ENCODE measurements around the gene ZNF653. TPM values are rescaled to one million over a fixed set of nuclear protein-coding genes. Genes with fewer than 3 reads are reported as not detected.

ZNF653 gene
- total RNA-seq, 1 experiment from 2014 or later, result 14.2 TPM

DNA sequence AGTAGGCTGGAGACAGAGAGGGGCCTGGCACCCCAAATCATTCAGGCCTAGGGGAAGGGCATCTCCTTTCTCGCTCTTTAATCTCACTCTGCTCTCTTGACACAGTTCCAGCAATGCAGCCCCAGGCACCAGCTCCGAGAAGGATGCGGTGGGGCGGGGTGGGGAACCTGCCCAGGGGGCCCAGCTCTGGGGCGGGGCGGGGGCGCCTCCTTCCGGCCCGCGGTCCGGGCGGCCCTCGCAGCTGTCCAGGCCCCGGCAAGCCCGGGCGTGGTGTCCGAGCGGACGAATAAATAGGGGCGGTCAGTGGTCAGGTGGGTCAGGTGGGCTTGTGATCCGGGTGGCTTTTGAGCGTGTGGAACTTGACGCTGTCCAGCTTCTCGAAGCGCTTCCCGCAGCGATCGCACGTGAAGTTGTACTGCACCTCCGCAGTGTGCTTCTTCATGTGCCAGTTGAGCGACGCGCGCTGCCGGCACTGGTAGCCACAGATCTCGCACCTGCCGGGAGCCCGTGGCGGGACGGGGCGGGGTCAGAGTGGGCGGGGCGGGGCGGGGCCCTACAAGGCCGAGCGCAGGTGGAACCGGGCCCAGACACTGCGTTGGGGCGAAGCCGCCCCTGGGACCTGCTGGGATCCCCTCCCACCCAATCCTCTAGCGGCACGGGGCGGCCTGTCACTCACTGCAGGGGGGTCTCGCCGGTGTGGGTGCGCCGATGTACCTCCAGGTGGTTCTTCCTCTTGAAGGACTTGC is 22.1 kb downstream of the ZNF653 start:
- H2AFZ ChIP-seq (ENCODE audit: low read length), result no peak overlapping the region
- no peaks in the 10 kb centered on the region for H3K79me2 ChIP-seq (ENCODE audit: low read length)
- H3F3A ChIP-seq (ENCODE audit: low read length, unreplicated experiment), result no peaks in the 10 kb centered on the region
- no peak for ATAC-seq
- peaks cover 7% of the 10 kb centered on the region; the same call in 1 of the 2 replicates for H3K4me1 ChIP-seq (ENCODE audit: insufficient read depth, low read length)
- peaks cover 14% of the 10 kb centered on the region; the same call in 1 of the 2 replicates for H3K27me3 ChIP-seq (ENCODE audit: low read length)
- H3K9me3 ChIP-seq (ENCODE audit: low read length), result no peaks in the 10 kb centered on the region
- TF ChIP-seq EZH2phosphoT487 (IDR thresholded peaks at IDR 0.05; ENCODE audit: borderline replicate concordance, low read length) (no peak), EZH2 (IDR thresholded peaks at IDR 0.05; ENCODE audit: low read length, unreplicated experiment) (no peak)
- TF ChIP-seq, protein P1, sequence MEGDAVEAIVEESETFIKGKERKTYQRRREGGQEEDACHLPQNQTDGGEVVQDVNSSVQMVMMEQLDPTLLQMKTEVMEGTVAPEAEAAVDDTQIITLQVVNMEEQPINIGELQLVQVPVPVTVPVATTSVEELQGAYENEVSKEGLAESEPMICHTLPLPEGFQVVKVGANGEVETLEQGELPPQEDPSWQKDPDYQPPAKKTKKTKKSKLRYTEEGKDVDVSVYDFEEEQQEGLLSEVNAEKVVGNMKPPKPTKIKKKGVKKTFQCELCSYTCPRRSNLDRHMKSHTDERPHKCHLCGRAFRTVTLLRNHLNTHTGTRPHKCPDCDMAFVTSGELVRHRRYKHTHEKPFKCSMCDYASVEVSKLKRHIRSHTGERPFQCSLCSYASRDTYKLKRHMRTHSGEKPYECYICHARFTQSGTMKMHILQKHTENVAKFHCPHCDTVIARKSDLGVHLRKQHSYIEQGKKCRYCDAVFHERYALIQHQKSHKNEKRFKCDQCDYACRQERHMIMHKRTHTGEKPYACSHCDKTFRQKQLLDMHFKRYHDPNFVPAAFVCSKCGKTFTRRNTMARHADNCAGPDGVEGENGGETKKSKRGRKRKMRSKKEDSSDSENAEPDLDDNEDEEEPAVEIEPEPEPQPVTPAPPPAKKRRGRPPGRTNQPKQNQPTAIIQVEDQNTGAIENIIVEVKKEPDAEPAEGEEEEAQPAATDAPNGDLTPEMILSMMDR (conservative IDR thresholded peaks at IDR 0.05; ENCODE audit: low read depth, low read length), result no peak
- H3K36me3 ChIP-seq (ENCODE audit: low read depth, low read length), result no peaks in the 10 kb centered on the region
- no peak for DNase-seq
- no peak overlapping the region for H3K4me3 ChIP-seq (ENCODE audit: low read length)
- H3K9ac ChIP-seq (ENCODE audit: low read length), result no peak overlapping the region
- ChIA-PET POLR2A (ENCODE audit: unreplicated experiment) (no interaction called here), CTCF (interaction anchor here (0.7 to 2.1 kb wide), 2 partner anchors 173 to 190 kb away, joined by 3 to 8 read pairs; no protein-coding TSS in a partner anchor)
- no peak overlapping the region for H3K27ac ChIP-seq (ENCODE audit: low read length)
- no TSS peak for BruUV-seq (replicated peaks)
- no peak overlapping the region for H3K4me2 ChIP-seq (ENCODE audit: low read length)
- H3K9me2 ChIP-seq (replicated peaks; ENCODE audit: low read length), result no peaks in the 10 kb centered on the region
- intact Hi-C loops (cut with micrococcal nuclease), result loop anchor here (2.0 kb wide), 1 partner anchor 105 kb away; no protein-coding TSS in a partner anchor
- H4K20me1 ChIP-seq (ENCODE audit: low read length), result no peaks in the 10 kb centered on the region

DNA sequence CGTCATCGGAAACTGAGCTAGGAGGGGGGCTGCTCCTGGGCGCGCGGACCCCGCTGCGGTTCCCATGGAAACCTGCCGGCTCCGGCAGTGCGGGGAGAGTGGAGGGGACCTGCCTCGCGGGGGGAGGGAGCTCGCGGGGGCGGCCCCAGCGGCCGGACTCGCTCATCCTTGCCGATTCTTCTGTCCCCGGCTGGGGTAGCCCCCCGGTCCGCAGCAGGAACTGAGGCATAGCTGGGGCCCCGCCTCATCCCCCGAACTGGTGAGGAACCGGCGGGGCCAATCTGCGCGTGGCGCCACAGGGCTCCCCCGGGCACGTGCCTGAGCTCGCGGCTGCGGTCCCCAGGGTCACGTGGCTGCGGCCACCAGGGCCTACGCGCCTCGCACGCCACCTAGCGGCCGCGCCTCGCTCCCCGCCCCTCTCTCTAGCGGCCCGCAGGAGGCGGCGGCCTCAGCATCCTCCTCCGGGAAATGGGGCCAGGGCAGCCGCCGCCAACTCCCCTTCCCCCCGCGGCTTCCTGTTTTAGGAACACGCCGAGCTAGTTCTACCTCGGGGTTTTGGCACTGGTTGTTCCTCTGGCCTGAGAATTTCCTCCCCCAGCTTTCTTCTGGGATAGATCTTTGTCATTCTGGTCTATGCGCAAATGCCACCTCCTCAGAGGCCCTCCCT is 23.1 kb downstream of the ZNF653 start:
- Histone ChIP-seq H3K4me2 (ENCODE audit: low read length) (peak overlapping the region; percentile 78), H2AFZ (ENCODE audit: low read length) (peak overlapping the region; percentile 79), H3K79me2 (ENCODE audit: low read length) (no peaks in the 10 kb centered on the region), H3K4me1 (ENCODE audit: insufficient read depth, low read length) (peaks cover 7% of the 10 kb centered on the region; the same call in 1 of the 2 replicates), H3K9me3 (ENCODE audit: low read length) (no peaks in the 10 kb centered on the region), H3K27me3 (ENCODE audit: low read length) (peaks cover 14% of the 10 kb centered on the region; the same call in 1 of the 2 replicates), H3F3A (ENCODE audit: low read length, unreplicated experiment) (no peaks in the 10 kb centered on the region), H3K9ac (ENCODE audit: low read length) (peak overlapping the region; percentile 28), H3K27ac (ENCODE audit: low read length) (no peak overlapping the region), H3K4me3 (ENCODE audit: low read length) (peak overlapping the region; percentile 59), H4K20me1 (ENCODE audit: low read length) (no peaks in the 10 kb centered on the region), H3K36me3 (ENCODE audit: low read depth, low read length) (no peaks in the 10 kb centered on the region), H3K9me2 (replicated peaks; ENCODE audit: low read length) (no peaks in the 10 kb centered on the region)
- CTCF ChIA-PET, result interaction anchor here (0.6 to 2.1 kb wide), 7 partner anchors 30 to 189 kb away, joined by 3 to 11 read pairs (median 5); partner anchors contain the start of genes ODAD3, PRKCSH and SWSAP1
- ATAC-seq (peak; percentile 81), DNase-seq (peak; percentile 88)
- intact Hi-C loops (cut with micrococcal nuclease), result loop anchor here (1.0 to 2.0 kb wide), 2 partner anchors 104 to 188 kb away; no protein-coding TSS in a partner anchor
- BruUV-seq (replicated peaks), result no TSS peak
- TF ChIP-seq EZH2phosphoT487 (IDR thresholded peaks at IDR 0.05; ENCODE audit: borderline replicate concordance, low read length) (no peak), EZH2 (IDR thresholded peaks at IDR 0.05; ENCODE audit: low read length, unreplicated experiment) (no peak)
- TF ChIP-seq, protein P1 (conservative IDR thresholded peaks at IDR 0.05; ENCODE audit: low read depth, low read length), result peak; percentile 96
- POLR2A ChIA-PET (ENCODE audit: unreplicated experiment), result interaction anchor here (0.6 kb wide), 1 partner anchor 174 kb away, joined by 3 read pairs; no protein-coding TSS in a partner anchor
